Measurements from ENCODE around the gene KRTCAP3.
"Not testable (repeated sequence)": the region's sequence is repeated elsewhere in the genome, so short reads cannot be mapped to it uniquely, and the experiment has no call there.

KRTCAP3 gene

GRCh38 chr2:27422958-27423357, 19.2 kb upstream of the KRTCAP3 start:
- in situ Hi-C loops (cut with HindIII; ENCODE audit: low sequenced_read_pairs), result no loop called here
- H3K4me3 ChIP-seq (ENCODE audit: low read depth, low read length), result no peak overlapping the region
- DNase-seq (ENCODE audit: low read depth, low spot score), result no peak
- no peak for TF ChIP-seq CTCF (IDR thresholded peaks at IDR 0.05; ENCODE audit: low read depth, low read length)

- in situ Hi-C loops (cut with HindIII; ENCODE audit: low sequenced_read_pairs); H3K4me3 ChIP-seq (ENCODE audit: low read depth, low read length); DNase-seq (ENCODE audit: low read depth, low spot score): not testable (repeated sequence)
Measured at GRCh38 chr2:27425039-27425438, 17.1 kb upstream of the KRTCAP3 start.

- in situ Hi-C loops (cut with HindIII; ENCODE audit: low sequenced_read_pairs), result no loop called here
- TF ChIP-seq CTCF (IDR thresholded peaks at IDR 0.05; ENCODE audit: low read depth, low read length), result no peak
- no peak for DNase-seq (ENCODE audit: low read depth, low spot score)
- H3K4me3 ChIP-seq (ENCODE audit: low read depth, low read length), result peak overlapping the region; percentile 80
Measured at GRCh38 chr2:27427863-27428212, 14.3 kb upstream of the KRTCAP3 start.

GRCh38 chr2:27428213-27428977, 13.8 kb upstream of the KRTCAP3 start, which contains the start of gene NRBP1:
NRBP1 (plus strand) TSS chr2:27428631; CDS start chr2:27433274, 4,643 bp downstream.
- no peak for TF ChIP-seq CTCF (IDR thresholded peaks at IDR 0.05; ENCODE audit: low read depth, low read length)
- H3K4me3 ChIP-seq (ENCODE audit: low read depth, low read length), result peak within 1 kb of the TSS; percentile 80
- peak; percentile 93 for DNase-seq (ENCODE audit: low read depth, low spot score)
- in situ Hi-C loops (cut with HindIII; ENCODE audit: low sequenced_read_pairs), result no loop called here

GRCh38 chr2:27428978-27429541, 13.1 kb upstream of the KRTCAP3 start:
- in situ Hi-C loops (cut with HindIII; ENCODE audit: low sequenced_read_pairs), result no loop called here
- no peak for TF ChIP-seq CTCF (IDR thresholded peaks at IDR 0.05; ENCODE audit: low read depth, low read length)
- peak; percentile 88 for DNase-seq (ENCODE audit: low read depth, low spot score)

GRCh38 chr2:27431395-27431794, 10.8 kb upstream of the KRTCAP3 start:
- no peak for DNase-seq (ENCODE audit: low read depth, low spot score)
- TF ChIP-seq CTCF (IDR thresholded peaks at IDR 0.05; ENCODE audit: low read depth, low read length), result no peak
- no peak overlapping the region for H3K4me3 ChIP-seq (ENCODE audit: low read depth, low read length)
- in situ Hi-C loops (cut with HindIII; ENCODE audit: low sequenced_read_pairs), result no loop called here

More at GRCh38 chr2:27428978-27429541, 13.1 kb upstream of the KRTCAP3 start:
- peak overlapping the region; percentile 80 for H3K4me3 ChIP-seq (ENCODE audit: low read depth, low read length)

- no peak for DNase-seq (ENCODE audit: low read depth, low spot score)
- TF ChIP-seq CTCF (IDR thresholded peaks at IDR 0.05; ENCODE audit: low read depth, low read length), result no peak
- in situ Hi-C loops (cut with HindIII; ENCODE audit: low sequenced_read_pairs), result no loop called here
- H3K4me3 ChIP-seq (ENCODE audit: low read depth, low read length), result no peak overlapping the region
Measured at GRCh38 chr2:27435628-27436027, 6.6 kb upstream of the KRTCAP3 start.
